Measurements from ENCODE around the gene CFAP410.

The CFAP410 gene

GRCh38 chr21:44352253-44352860, 13.2 kb upstream of the CFAP410 start:
- in situ Hi-C loops (cut with MboI; ENCODE audit: low pct_unique_long_range_greater_than_20kb, low sequenced_read_pairs, unreplicated experiment), result no loop called here
- TF ChIP-seq, protein P1, sequence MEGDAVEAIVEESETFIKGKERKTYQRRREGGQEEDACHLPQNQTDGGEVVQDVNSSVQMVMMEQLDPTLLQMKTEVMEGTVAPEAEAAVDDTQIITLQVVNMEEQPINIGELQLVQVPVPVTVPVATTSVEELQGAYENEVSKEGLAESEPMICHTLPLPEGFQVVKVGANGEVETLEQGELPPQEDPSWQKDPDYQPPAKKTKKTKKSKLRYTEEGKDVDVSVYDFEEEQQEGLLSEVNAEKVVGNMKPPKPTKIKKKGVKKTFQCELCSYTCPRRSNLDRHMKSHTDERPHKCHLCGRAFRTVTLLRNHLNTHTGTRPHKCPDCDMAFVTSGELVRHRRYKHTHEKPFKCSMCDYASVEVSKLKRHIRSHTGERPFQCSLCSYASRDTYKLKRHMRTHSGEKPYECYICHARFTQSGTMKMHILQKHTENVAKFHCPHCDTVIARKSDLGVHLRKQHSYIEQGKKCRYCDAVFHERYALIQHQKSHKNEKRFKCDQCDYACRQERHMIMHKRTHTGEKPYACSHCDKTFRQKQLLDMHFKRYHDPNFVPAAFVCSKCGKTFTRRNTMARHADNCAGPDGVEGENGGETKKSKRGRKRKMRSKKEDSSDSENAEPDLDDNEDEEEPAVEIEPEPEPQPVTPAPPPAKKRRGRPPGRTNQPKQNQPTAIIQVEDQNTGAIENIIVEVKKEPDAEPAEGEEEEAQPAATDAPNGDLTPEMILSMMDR (IDR thresholded peaks at IDR 0.05; ENCODE audit: extremely low read depth, insufficient read depth, missing control alignments), result no peak
- no peak for DNase-seq (ENCODE audit: low spot score)

GRCh38 chr21:44351535-44352252, 12.5 kb upstream of the CFAP410 start:
- no peak for DNase-seq (ENCODE audit: low spot score)
- in situ Hi-C loops (cut with MboI; ENCODE audit: low pct_unique_long_range_greater_than_20kb, low sequenced_read_pairs, unreplicated experiment), result no loop called here
- TF ChIP-seq, protein P1 (IDR thresholded peaks at IDR 0.05; ENCODE audit: extremely low read depth, insufficient read depth, missing control alignments), result no peak

DNA sequence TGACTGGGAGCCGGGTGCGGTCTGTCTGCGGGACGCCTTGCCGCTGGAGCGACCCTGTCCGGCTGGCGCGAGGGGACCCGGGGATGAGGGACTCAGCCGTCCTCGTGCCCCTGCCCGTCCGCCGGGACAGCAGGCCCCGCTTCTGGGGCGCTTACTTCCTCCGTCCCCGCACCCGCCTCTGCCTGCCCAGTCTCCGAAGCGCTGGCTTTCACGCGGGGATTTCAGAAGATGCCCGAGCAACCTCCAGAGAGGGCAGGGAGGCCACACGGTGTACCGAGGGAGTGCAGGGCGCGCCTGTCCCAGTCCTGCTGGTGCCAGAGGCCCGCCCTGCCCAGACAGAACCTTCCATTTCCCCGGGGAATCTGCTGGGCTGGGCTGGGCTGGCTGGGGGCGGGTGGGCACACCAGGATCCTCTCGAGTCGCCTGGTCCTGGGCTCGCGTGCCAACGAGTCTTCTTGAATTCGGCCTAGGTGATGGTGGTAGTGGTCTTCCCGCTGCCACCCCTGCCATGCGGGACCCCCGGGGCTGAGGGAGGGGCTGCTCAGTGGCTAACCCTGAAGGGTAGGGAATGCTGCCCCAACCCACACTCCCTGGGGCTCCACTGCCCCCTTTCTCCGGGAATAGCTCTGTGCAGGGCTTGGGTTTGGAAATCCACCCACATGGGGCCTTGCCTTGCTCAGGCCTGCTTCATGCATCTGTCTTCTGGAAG, 11.7 kb upstream of the CFAP410 start:
- TF ChIP-seq, protein P1 (IDR thresholded peaks at IDR 0.05; ENCODE audit: extremely low read depth, insufficient read depth, missing control alignments), result no peak
- in situ Hi-C loops (cut with MboI; ENCODE audit: low pct_unique_long_range_greater_than_20kb, low sequenced_read_pairs, unreplicated experiment), result no loop called here
- DNase-seq (ENCODE audit: low spot score), result no peak

DNA sequence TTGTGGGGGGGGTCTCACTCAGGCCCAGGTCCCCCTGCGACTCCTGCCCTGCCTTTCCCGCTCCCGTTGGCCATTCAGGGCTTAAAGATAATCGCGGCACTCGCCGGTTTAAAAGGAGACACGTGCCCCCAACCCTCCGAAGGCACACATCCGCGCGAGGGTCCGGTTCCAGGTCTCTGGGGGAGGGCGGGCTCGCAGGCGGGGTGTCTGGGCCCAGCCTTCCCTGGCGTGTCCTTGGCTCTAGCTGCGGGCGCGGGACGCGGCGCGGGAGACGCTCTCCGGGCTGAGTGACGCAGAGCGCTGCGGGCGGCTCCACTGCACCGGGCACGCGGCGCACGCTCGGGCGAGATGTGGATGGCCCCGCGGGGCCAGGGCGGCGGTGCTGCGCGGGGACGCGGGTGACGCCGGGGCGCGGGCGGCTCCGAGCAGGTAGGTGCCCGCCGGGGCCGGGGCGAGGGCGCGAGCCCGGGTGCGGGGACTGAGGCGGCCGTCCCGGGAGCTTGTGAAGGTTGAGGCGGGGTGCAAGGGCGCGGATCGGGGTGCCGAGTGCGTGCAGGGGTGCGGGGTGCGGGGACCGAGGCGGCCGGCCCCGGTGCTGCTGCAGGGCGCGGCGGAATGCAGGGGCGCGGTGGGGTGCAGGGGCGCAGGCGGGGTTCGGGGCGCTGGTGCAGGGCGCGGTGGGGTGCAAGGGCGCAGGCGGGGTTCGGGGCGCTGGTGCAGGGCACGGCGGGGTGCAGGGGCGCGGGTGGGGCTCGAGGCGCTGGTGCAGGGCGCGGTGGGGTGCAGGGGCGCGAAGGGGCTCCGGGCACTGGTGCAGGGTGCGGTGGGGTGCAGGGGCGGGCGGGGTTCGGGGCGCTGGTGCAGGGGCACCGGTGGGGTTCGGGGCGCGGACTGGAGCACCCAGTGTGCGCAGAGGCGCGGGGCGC, 10.9 kb upstream of the CFAP410 start:
- no peak for DNase-seq (ENCODE audit: low spot score)
- TF ChIP-seq, protein P1 (IDR thresholded peaks at IDR 0.05; ENCODE audit: extremely low read depth, insufficient read depth, missing control alignments), result no peak
- in situ Hi-C loops (cut with MboI; ENCODE audit: low pct_unique_long_range_greater_than_20kb, low sequenced_read_pairs, unreplicated experiment), result loop anchor here (10.0 to 25.0 kb wide), 2 partner anchors 55 to 437 kb away; no protein-coding TSS in a partner anchor

GRCh38 chr21:44349416-44349846, 10.2 kb upstream of the CFAP410 start:
- in situ Hi-C loops (cut with MboI; ENCODE audit: low pct_unique_long_range_greater_than_20kb, low sequenced_read_pairs, unreplicated experiment), result loop anchor here (10.0 to 25.0 kb wide), 2 partner anchors 55 to 438 kb away; no protein-coding TSS in a partner anchor
- no peak for DNase-seq (ENCODE audit: low spot score)
- TF ChIP-seq, protein P1 (IDR thresholded peaks at IDR 0.05; ENCODE audit: extremely low read depth, insufficient read depth, missing control alignments), result no peak

DNA sequence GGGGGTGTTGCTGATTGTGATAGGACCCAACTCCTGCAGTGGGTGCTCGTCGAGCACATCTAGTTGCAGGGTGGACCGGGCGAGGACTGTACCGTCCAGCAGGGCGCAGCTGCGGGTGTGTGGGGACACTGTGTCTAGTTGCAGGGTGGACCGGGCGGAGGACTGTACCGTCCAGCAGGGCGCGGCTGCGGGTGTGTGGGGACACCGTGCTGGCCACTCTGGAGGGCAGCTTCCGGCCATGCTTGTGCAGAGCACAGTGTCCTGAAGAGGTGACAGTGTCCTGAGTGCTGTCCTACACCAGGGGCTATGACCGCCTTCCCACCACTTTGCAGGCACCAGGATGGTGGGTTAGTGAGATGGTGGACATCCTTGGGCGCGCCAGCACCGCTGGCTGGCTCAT, 9.7 kb upstream of the CFAP410 start:
- TF ChIP-seq, protein P1 (IDR thresholded peaks at IDR 0.05; ENCODE audit: extremely low read depth, insufficient read depth, missing control alignments), result no peak
- no peak for DNase-seq (ENCODE audit: low spot score)
- in situ Hi-C loops (cut with MboI; ENCODE audit: low pct_unique_long_range_greater_than_20kb, low sequenced_read_pairs, unreplicated experiment), result loop anchor here (10.0 to 25.0 kb wide), 2 partner anchors 56 to 438 kb away; no protein-coding TSS in a partner anchor

Measured in GM13977 (cell line).